Measurements from ENCODE around the gene NTHL1. TPM values are rescaled to one million over a fixed set of nuclear protein-coding genes. Genes with fewer than 3 reads are reported as not detected.

NTHL1 gene
- total and polyA plus RNA-seq, 2 of the 8 experiments (the other 6 are each of a cell fraction or from before 2014, with no cell fraction given): 70.9 to 150 TPM

- Histone ChIP-seq H2BK12ac (ENCODE audit: low read depth, low read length) (no peak overlapping the region), H3K4me1 (replicated peaks in 1 of 4; ENCODE audit: control insufficient read depth in 3 of 4, insufficient read depth in 4 of 4, low read length in 3 of 4) (no peaks in the 10 kb centered on the region), H3K14ac (ENCODE audit: insufficient read length) (no peak overlapping the region), H3K56ac (replicated peaks; ENCODE audit: insufficient read length, low read depth, low read length) (no peak overlapping the region), H3K27me3 (replicated peaks in 1 of 4; ENCODE audit: control insufficient read depth in 3 of 4, extremely low read depth in 1 of 4, insufficient read depth in 3 of 4, low read length in 3 of 4) (no peaks in the 10 kb centered on the region), H4K20me1 (replicated peaks in 1 of 2; ENCODE audit: control insufficient read depth in 1 of 2, insufficient read depth in 2 of 2, low read length in 2 of 2) (peaks cover 4 to 5% of the 10 kb centered on the region in 2 experiments), H2BK120ac (replicated peaks; ENCODE audit: low read depth, low read length) (no peak overlapping the region), H2BK20ac (ENCODE audit: low read length) (no peak overlapping the region), H2BK15ac (ENCODE audit: low read length) (no peak overlapping the region), H3K36me3 (ENCODE audit: control insufficient read depth in 2 of 4, insufficient read depth in 4 of 4, low read length in 3 of 4) (peaks cover 0 to 26% (median 2%) of the 10 kb centered on the region in 4 experiments; a peak in 5 of 8 replicates), H3K9me3 (ENCODE audit: insufficient read depth in 2 of 2, low read depth in 1 of 2, low read length in 1 of 2) (no peaks in the 10 kb centered on the region), H3K27ac (ENCODE audit: low read depth, low read length) (no peak overlapping the region), H3K4me3 (ENCODE audit: extremely low read depth in 1 of 4, insufficient read depth in 2 of 4, low read depth in 3 of 4, low read length in 4 of 4) (no peak overlapping the region), H3K79me1 (ENCODE audit: low read depth, low read length) (no peaks in the 10 kb centered on the region), H3K23me2 (ENCODE audit: low read depth, low read length) (no peaks in the 10 kb centered on the region), H3K4ac (replicated peaks; ENCODE audit: insufficient read length, low read depth, low read length) (no peak overlapping the region), H3K18ac (ENCODE audit: extremely low read depth, low read length) (no peak overlapping the region), H4K5ac (ENCODE audit: insufficient read length, low read depth, low read length) (no peak overlapping the region), H2BK5ac (ENCODE audit: low read depth, low read length) (no peak overlapping the region), H4K91ac (replicated peaks; ENCODE audit: insufficient read length, low read length) (no peak overlapping the region), H3K9ac (replicated peaks in 1 of 4; ENCODE audit: extremely low read depth in 1 of 4, low read depth in 3 of 4, low read length in 3 of 4) (no peak overlapping the region), H3K79me2 (ENCODE audit: control insufficient read depth in 1 of 2, insufficient read depth in 2 of 2, low read length in 2 of 2) (no peaks in the 10 kb centered on the region), H3K4me2 (ENCODE audit: insufficient read depth in 1 of 2, low read depth in 2 of 2, low read length in 2 of 2) (no peak overlapping the region), H2AFZ (ENCODE audit: low read length) (no peak overlapping the region), H2AK5ac (ENCODE audit: low read depth, low read length) (no peak overlapping the region), H3K23ac (ENCODE audit: insufficient read length) (no peak overlapping the region), H4K8ac (ENCODE audit: extremely low read depth, insufficient read depth, low read length) (no peak overlapping the region)
- POLR2A ChIA-PET (ENCODE audit: partially characterized antibody): interaction anchor here (0.6 to 8.8 kb wide), 4 partner anchors 13 to 113 kb away, joined by 3 to 50 read pairs (median 4); partner anchors contain the start of genes NTHL1, RPS2, TRAF7 and TSC2
- TF ChIP-seq POLR2AphosphoS5 (IDR thresholded peaks at IDR 0.05; ENCODE audit: low read depth, low read length) (no peak), SIX5 (IDR thresholded peaks at IDR 0.05; ENCODE audit: low read depth, low read length) (no peak), TCF12 (IDR thresholded peaks at IDR 0.05; ENCODE audit: low read depth, low read length) (no peak), HDAC6 (IDR thresholded peaks at IDR 0.05; ENCODE audit: low read depth, low read length) (no peak), MAX (IDR thresholded peaks at IDR 0.05) (no peak), ZNF274 (IDR thresholded peaks at IDR 0.05; ENCODE audit: borderline replicate concordance, extremely low read depth, low read length) (no peak), YY1 (IDR thresholded peaks at IDR 0.05; ENCODE audit: low read depth, low read length) (no peak), CTBP2 (IDR thresholded peaks at IDR 0.05; ENCODE audit: borderline replicate concordance, insufficient read depth, insufficient read length, low read length) (no peak)
- FAIRE-seq: no peak
- no peak for DNase-seq (ENCODE audit: low read depth in 1 of 2, low spot score in 2 of 2)
- CTCF ChIA-PET (ENCODE audit: partially characterized antibody): interaction anchor here (1.2 to 4.4 kb wide), 5 partner anchors 13 to 62 kb away, joined by 3 to 25 read pairs (median 6); partner anchors contain the start of genes NPW, NTHL1 and TSC2
- 89% methylated on average over 3 of the region's 7 CpGs; no CpG with 5 or more reads in 1 of the 2 experiments for WGBS, 2 experiments (ENCODE audit: extremely low coverage in 1 of 2, insufficient coverage in 1 of 2, insufficient read length in 1 of 2, insufficient replicate concordance in 2 of 2, low coverage in 1 of 2, low lambda C conversion rate in 2 of 2, missing lambda C conversion rate in 1 of 2)
Measured at GRCh38 chr16:2078096-2078495, 30.5 kb upstream of the NTHL1 start.

All from H1 (cell line).